Mammary epithelial cell (primary cell): ENCODE data around the gene DLG1.

Experiments used
- CTCF ChIP-seq, 2 donors: IDR thresholded peaks in 1 of 2; conservative IDR thresholded peaks in 1 of 2; 2 replicates each; pipeline ENCODE4 v1.5.1; 2011 to 2012; ENCODE audit warnings: inconsistent platforms in 2 of 2, low read length in 2 of 2, mild to moderate bottlenecking in 2 of 2, control low read depth in 1 of 2, low read depth in 1 of 2; ENCODE audit not compliant: insufficient read depth in 1 of 2; ENCODE audit errors: extremely low read depth in 1 of 2
- EZH2 ChIP-seq: IDR thresholded peaks from 2 replicates; pipeline ENCODE4 v1.6.1; 2012; ENCODE audit warnings: low read length, inconsistent platforms, borderline replicate concordance

DNA sequence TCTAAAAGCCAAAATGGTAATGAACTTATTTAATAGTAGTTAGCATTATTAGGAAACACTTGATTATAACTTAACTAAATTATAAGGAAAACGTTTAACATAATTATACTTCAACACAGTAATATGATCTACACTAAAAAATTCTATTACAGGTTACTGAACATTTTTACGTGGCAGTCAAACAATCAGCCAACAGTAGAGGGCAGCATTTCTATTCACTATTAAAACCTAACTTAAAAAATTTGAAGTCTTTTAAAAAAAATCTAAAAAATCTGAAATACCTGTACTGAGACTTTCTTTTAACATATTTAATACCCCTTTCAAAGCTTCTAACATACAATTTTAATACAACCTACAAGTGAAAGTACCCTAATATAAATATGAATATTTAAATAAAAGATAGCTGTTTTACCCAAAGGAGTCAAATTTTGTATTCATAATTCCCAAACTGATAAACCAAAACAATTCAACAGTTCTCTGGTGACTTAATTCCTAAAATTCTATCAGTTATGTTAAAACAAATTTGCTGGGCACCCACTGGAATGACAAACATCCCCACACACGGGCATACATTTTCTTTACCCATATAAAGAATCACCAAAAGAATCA is 41.5 kb downstream of the DLG1 start:
- peak; percentile 62 to 70 for TF ChIP-seq CTCF (conservative IDR thresholded peaks at IDR 0.05 in 1 of 2, IDR thresholded peaks at IDR 0.05 in 1 of 2; ENCODE audit: extremely low read depth in 1 of 2, insufficient read depth in 1 of 2, low read depth in 1 of 2, low read length in 2 of 2)
- no peak for TF ChIP-seq EZH2
